DMS153 treated with DMSO at 0.1 percent for 48 hours (cell line): ENCODE data around the gene BAIAP2L1.

ENCODE experiments used
- DNase-seq: peaks from one replicate; lab custom pipeline; 2025; ENCODE audit not compliant: unreplicated experiment; lab: John Stamatoyannopoulos, UW

Gene BAIAP2L1

GRCh38 chr7:98241674-98242241 lies 159.1 kb downstream of the BAIAP2L1 start:
- no peak for DNase-seq
